ENCODE data around the gene FAM98C. TPM values are rescaled to one million over a fixed set of nuclear protein-coding genes. Genes with fewer than 3 reads are reported as not detected.

The FAM98C gene
- total and polyA plus RNA-seq, 2 of the 13 experiments (the other 11 are each of a cell fraction or from before 2014, with no cell fraction given) = 10.0 to 11.5 TPM

DNA sequence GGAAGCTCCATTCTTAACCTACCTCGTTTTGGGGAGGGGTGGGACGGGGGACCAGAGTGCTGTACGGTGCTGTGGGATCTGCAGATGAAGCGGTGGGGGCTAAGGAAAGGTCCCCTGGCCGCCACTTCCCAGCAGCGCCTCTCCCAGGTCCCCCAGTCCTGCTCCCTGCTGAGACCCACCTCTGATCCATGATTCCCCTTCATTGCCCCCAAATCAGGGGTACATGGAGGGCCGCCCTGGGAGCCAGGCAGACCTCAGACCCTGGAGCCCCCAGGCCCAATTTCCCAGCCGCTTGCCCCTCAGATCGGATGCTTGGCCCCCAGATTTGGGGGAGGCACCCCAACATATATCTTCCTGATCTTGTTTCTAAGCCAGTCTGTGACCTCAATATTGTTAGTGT is 3.8 kb upstream of the FAM98C start:
- intact Hi-C loops (cut with micrococcal nuclease; ENCODE audit: unreplicated experiment) = no loop called here
- Histone ChIP-seq H3K79me2 (ENCODE audit: insufficient read depth, low read length) (no peaks in the 10 kb centered on the region), H3K9me3 (ENCODE audit: low read length) (no peaks in the 10 kb centered on the region), H2AFZ (ENCODE audit: low read length) (no peak overlapping the region), H3K27ac (ENCODE audit: extremely low read length, insufficient read depth, low read length) (no peak overlapping the region), H4K20me1 (ENCODE audit: insufficient read depth, low read length) (no peaks in the 10 kb centered on the region), H3K36me3 (replicated peaks in 1 of 2; ENCODE audit: control insufficient read depth in 1 of 2, insufficient read depth in 2 of 2, low read length in 2 of 2) (no peaks in the 10 kb centered on the region), H3K4me1 (ENCODE audit: insufficient read depth, low read length) (0 out of 2 replicates have a peak, but pooled peaks cover 8% of the 10 kb centered on the region), H3K4me3 (replicated peaks in 1 of 3; ENCODE audit: insufficient read depth in 1 of 3, low read depth in 2 of 3, low read length in 3 of 3) (no peak overlapping the region), H3K9ac (ENCODE audit: insufficient read depth, low read depth, low read length) (no peak overlapping the region), H3K27me3 (ENCODE audit: control insufficient read depth in 1 of 2, insufficient read depth in 2 of 2, low read length in 2 of 2) (peaks cover 6 to 42% of the 10 kb centered on the region in 2 experiments; a peak in 4 of 5 replicates), H3K4me2 (ENCODE audit: low read depth, low read length) (no peak overlapping the region)
- FAIRE-seq (no peak), DNase-seq (ENCODE audit: low spot score) (no peak), ATAC-seq (no peak)
- no TSS peak for BruUV-seq (replicated peaks)
- CTCF ChIA-PET (ENCODE audit: low intra/inter-chr PET ratio, low total read pairs) = no interaction called here
- in situ Hi-C loops (cut with HindIII; ENCODE audit: extremely low pct_ligation_motif_present, low pct_unique_long_range_greater_than_20kb) = no loop called here
- WGBS (ENCODE audit: low lambda C conversion rate) = 34% methylated on average over 7 of the region's 9 CpGs
- POLR2A ChIA-PET = no interaction called here
- TF ChIP-seq, protein P1, sequence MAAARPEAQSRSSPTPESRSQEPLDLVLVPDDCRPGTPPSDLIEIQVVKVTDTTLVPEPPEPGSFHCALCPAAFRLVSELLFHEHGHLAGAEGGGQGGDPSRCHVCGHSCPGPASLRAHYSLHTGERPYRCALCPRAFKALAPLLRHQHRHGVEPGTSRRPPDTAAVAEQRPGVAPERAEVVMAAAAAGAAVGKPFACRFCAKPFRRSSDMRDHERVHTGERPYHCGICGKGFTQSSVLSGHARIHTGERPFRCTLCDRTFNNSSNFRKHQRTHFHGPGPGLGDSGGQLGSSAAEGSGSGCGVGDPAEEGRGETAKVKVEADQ (CRISPR knock-in tag; IDR thresholded peaks at IDR 0.05; ENCODE audit: borderline replicate concordance) = no peak
- no peak for TF ChIP-seq ZNF761 (CRISPR knock-in tag; conservative IDR thresholded peaks at IDR 0.05)

DNA sequence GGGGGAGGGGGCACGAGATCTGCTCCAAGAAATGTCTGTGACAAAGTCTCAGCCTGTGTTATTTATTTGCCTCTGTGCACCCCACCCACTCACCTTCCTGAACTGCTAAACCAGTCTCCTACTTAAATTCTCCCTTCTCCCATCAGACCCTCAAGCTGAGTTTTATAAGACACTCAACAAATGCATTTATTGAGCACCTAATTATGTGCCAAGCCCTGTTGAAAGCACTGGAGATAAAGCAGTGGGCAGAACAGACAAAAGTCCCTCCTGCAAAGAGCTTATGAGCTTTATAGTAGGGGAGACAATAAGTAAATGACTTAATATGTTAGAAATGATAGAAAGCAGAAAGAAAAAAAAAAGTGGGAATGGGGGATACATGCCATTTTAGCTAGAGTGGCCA is 3.4 kb upstream of the FAM98C start:
- ATAC-seq = no peak
- Histone ChIP-seq H3K4me1 (ENCODE audit: insufficient read depth, low read length) (0 out of 2 replicates have a peak, but pooled peaks cover 4% of the 10 kb centered on the region), H3K9me3 (ENCODE audit: low read length) (no peaks in the 10 kb centered on the region), H3K27ac (ENCODE audit: extremely low read length, insufficient read depth, low read length) (no peak overlapping the region), H3K4me3 (replicated peaks in 1 of 3; ENCODE audit: insufficient read depth in 1 of 3, low read depth in 2 of 3, low read length in 3 of 3) (no peak overlapping the region), H3K27me3 (ENCODE audit: control insufficient read depth in 1 of 2, insufficient read depth in 2 of 2, low read length in 2 of 2) (peaks cover 6 to 38% of the 10 kb centered on the region in 2 experiments; a peak in 4 of 5 replicates), H3K79me2 (ENCODE audit: insufficient read depth, low read length) (no peaks in the 10 kb centered on the region), H4K20me1 (ENCODE audit: insufficient read depth, low read length) (no peaks in the 10 kb centered on the region), H3K9ac (ENCODE audit: insufficient read depth, low read depth, low read length) (no peak overlapping the region), H3K4me2 (ENCODE audit: low read depth, low read length) (no peak overlapping the region), H2AFZ (ENCODE audit: low read length) (no peak overlapping the region), H3K36me3 (replicated peaks in 1 of 2; ENCODE audit: control insufficient read depth in 1 of 2, insufficient read depth in 2 of 2, low read length in 2 of 2) (no peaks in the 10 kb centered on the region)
- in situ Hi-C loops (cut with HindIII; ENCODE audit: extremely low pct_ligation_motif_present, low pct_unique_long_range_greater_than_20kb) (no loop called here), intact Hi-C loops (cut with micrococcal nuclease; ENCODE audit: unreplicated experiment) (no loop called here)
- POLR2A ChIA-PET = no interaction called here
- CTCF ChIA-PET (ENCODE audit: low intra/inter-chr PET ratio, low total read pairs) = no interaction called here
- WGBS (ENCODE audit: low lambda C conversion rate) = 0% methylated on average over 1 of the region's 1 CpG
- no peak for FAIRE-seq
- DNase-seq (ENCODE audit: low spot score) = no peak
- BruUV-seq (replicated peaks) = no TSS peak
- TF ChIP-seq ZC3H4 (CRISPR knock-in tag; IDR thresholded peaks at IDR 0.05; ENCODE audit: borderline replicate concordance) = no peak
- no peak for TF ChIP-seq RELA (CRISPR knock-in tag; IDR thresholded peaks at IDR 0.05)
- TF ChIP-seq ZNF3 (CRISPR knock-in tag; IDR thresholded peaks at IDR 0.05) = no peak
- TF ChIP-seq SRY (CRISPR knock-in tag; IDR thresholded peaks at IDR 0.05) = no peak
- TF ChIP-seq JARID2 (CRISPR knock-in tag; IDR thresholded peaks at IDR 0.05; ENCODE audit: insufficient replicate concordance) = no peak
- no peak for TF ChIP-seq EHMT2 (IDR thresholded peaks at IDR 0.05; ENCODE audit: borderline replicate concordance, low read depth, low read length)
- TF ChIP-seq, protein P2, sequence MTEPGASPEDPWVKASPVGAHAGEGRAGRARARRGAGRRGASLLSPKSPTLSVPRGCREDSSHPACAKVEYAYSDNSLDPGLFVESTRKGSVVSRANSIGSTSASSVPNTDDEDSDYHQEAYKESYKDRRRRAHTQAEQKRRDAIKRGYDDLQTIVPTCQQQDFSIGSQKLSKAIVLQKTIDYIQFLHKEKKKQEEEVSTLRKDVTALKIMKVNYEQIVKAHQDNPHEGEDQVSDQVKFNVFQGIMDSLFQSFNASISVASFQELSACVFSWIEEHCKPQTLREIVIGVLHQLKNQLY (CRISPR knock-in tag; IDR thresholded peaks at IDR 0.05) = no peak
- no peak for TF ChIP-seq JUNB (CRISPR knock-in tag; IDR thresholded peaks at IDR 0.05; ENCODE audit: borderline replicate concordance)
- TF ChIP-seq ZNF775 (CRISPR knock-in tag; IDR thresholded peaks at IDR 0.05; ENCODE audit: borderline replicate concordance) = no peak
- TF ChIP-seq MAZ (IDR thresholded peaks at IDR 0.05; ENCODE audit: borderline replicate concordance, low read depth, low read length) = no peak
- TF ChIP-seq MAZ (CRISPR knock-in tag; IDR thresholded peaks at IDR 0.05; ENCODE audit: low read depth) = no peak
- no peak for TF ChIP-seq ZNF777 (CRISPR knock-in tag; IDR thresholded peaks at IDR 0.05)
- no peak for TF ChIP-seq LCORL (IDR thresholded peaks at IDR 0.05)
- no peak for TF ChIP-seq LCORL (CRISPR knock-in tag; IDR thresholded peaks at IDR 0.05)
- TF ChIP-seq CBX5 (CRISPR knock-in tag; IDR thresholded peaks at IDR 0.05; ENCODE audit: borderline replicate concordance) = no peak
